Body of pancreas (tissue), 4 donors: ENCODE results near the gene C1R. TPM values are rescaled to one million over a fixed set of nuclear protein-coding genes. Genes with fewer than 3 reads are reported as not detected.
"Not testable (repeated sequence)": the region's sequence is repeated elsewhere in the genome, so short reads cannot be mapped to it uniquely, and the experiment has no call there.

ENCODE experiments used
- ATAC-seq: fragments of 150-250 bp; one replicate; pipeline ENCODE4 v1.9.1; 2016
- DNase-seq, 4 donors: peaks; one replicate each; pipeline ENCODE4 v3.0.0-alpha.2; 2019
- H3K27ac ChIP-seq, 4 donors: fragments of 200-600 bp; sonication (generic); 1 replicate in 3 of 4; 2 replicates in 1 of 4; pipeline versions ENCODE4 v1.5.1 to v1.6.1; 2016 to 2019; ENCODE audit warnings: mild to moderate bottlenecking in 1 of 4, mixed read lengths in 1 of 4, moderate library complexity in 1 of 4
- H3K27me3 ChIP-seq, 2 donors: fragments of 200-600 bp; sonication (generic); one replicate each; pipeline ENCODE4 v1.6.0; 2016; ENCODE audit warnings: mild to moderate bottlenecking in 1 of 2
- H3K36me3 ChIP-seq, 2 donors: fragments of 200-600 bp; sonication (generic); replicated peaks in 1 of 2; 2 replicates each; pipeline ENCODE4 v1.5.1; 2016; ENCODE audit warnings: low read depth in 2 of 2; ENCODE audit not compliant: insufficient read depth in 1 of 2
- H3K4me1 ChIP-seq: fragments of 200-600 bp; sonication (generic); one replicate; pipeline ENCODE4 v1.6.0; 2016
- H3K4me3 ChIP-seq, 2 donors: fragments of 200-600 bp; sonication (generic); 1 replicate in 1 of 2; 2 replicates in 1 of 2; pipeline ENCODE4 v1.5.1; 2016 to 2019
- H3K9me3 ChIP-seq, 3 donors: fragments of 200-600 bp; sonication (generic); 1 replicate in 2 of 3; 2 replicates in 1 of 3; pipeline ENCODE4 v1.5.1; 2016
- POLR2A ChIP-seq, 3 donors: fragments of 450-650 bp; IDR thresholded peaks; one replicate each; pipeline ENCODE4 v1.6.1; 2016; ENCODE audit warnings: antibody characterized with exemption in 3 of 3, mild to moderate bottlenecking in 2 of 3
- WGBS, 2 donors: methylation state at CpG; one replicate each; pipeline ENCODE4 v1.1.5; 2017; 5-methylcytosine and 5-hydroxymethylcytosine counted together
- intact Hi-C: fragments of 100-400 bp; cut with DNase I; formaldehyde crosslinking; loops from one replicate; pipeline ENCODE4 v1.15.1; 2023
- total RNA-seq, 2 donors: library from RNA; depleted of rRNA; stranded (reverse); fragments of >200 nt; gene quantifications; one replicate each; pipeline ENCODE4 v1.1.0, GENCODE V29; 2016
- TF ChIP-seq, protein P1 (sequence below), 7 experiments: fragments of 450-650 bp in 4 of 7; fragments of 200-600 bp in 3 of 7; sonication (generic) in 3 of 7; IDR thresholded peaks; one replicate each; pipeline ENCODE4 v1.5.1; 2016 to 2019; ENCODE audit warnings: antibody characterized with exemption in 7 of 7

C1R gene
- total RNA-seq, 2 donors from 2014 or later: 113 to 133 TPM

DNA sequence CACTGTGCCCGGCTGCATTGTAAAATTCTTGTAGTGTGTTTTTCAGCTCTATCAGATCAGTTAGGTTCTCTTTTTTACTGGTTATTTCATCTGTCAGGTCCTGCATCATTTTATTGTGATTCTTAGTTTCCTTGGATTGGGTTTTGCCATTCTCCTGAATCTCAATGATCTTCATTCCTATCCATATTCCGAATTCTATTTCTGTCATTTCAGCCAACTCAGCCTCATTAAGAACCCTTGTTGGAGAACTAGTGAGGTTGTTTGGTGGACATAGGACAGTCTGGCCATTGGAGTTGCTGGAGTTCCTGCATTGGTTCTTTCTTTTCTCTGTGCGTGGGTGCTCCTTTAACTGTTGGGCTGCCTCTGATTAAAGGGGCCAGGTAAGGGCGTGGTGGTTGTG lies 37.3 kb downstream of the C1R start:
- ATAC-seq (no peak), DNase-seq (no peak)
- intact Hi-C loops: no loop called here
- Histone ChIP-seq H3K27ac (no peak overlapping the region), H3K4me3 (no peak overlapping the region), H3K4me1 (peaks cover 11% of the 10 kb centered on the region), H3K9me3 (no peaks in the 10 kb centered on the region), H3K36me3 (no peaks in the 10 kb centered on the region), H3K27me3 (no peaks in the 10 kb centered on the region)
- TF ChIP-seq, protein P1, sequence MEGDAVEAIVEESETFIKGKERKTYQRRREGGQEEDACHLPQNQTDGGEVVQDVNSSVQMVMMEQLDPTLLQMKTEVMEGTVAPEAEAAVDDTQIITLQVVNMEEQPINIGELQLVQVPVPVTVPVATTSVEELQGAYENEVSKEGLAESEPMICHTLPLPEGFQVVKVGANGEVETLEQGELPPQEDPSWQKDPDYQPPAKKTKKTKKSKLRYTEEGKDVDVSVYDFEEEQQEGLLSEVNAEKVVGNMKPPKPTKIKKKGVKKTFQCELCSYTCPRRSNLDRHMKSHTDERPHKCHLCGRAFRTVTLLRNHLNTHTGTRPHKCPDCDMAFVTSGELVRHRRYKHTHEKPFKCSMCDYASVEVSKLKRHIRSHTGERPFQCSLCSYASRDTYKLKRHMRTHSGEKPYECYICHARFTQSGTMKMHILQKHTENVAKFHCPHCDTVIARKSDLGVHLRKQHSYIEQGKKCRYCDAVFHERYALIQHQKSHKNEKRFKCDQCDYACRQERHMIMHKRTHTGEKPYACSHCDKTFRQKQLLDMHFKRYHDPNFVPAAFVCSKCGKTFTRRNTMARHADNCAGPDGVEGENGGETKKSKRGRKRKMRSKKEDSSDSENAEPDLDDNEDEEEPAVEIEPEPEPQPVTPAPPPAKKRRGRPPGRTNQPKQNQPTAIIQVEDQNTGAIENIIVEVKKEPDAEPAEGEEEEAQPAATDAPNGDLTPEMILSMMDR (IDR thresholded peaks at IDR 0.05): no peak
- no peak for TF ChIP-seq POLR2A (IDR thresholded peaks at IDR 0.05)
- 67 to 73% methylated on average over 4 of the region's 4 CpGs for WGBS, 2 donors

DNA sequence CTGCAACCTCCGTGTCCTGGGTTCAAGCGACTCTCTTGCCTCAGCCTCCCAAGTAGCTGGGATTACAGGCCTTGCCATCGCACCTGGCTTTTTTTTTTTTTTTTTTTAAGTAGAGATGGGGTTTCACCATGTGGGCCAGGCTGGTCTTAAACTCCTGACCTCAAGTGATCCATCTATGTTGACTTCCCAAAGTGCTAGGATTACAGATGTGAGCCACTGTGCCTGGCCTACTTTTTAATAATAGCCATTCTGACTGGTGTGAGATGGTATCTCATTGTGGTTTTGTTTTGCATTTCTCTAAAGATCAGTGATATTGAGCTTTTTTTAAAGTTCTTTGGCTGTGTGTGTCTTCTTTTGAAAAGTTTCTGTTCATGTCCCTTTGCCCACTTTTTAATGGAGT lies 42.3 kb downstream of the C1R start:
- ATAC-seq: not testable (repeated sequence)

DNA sequence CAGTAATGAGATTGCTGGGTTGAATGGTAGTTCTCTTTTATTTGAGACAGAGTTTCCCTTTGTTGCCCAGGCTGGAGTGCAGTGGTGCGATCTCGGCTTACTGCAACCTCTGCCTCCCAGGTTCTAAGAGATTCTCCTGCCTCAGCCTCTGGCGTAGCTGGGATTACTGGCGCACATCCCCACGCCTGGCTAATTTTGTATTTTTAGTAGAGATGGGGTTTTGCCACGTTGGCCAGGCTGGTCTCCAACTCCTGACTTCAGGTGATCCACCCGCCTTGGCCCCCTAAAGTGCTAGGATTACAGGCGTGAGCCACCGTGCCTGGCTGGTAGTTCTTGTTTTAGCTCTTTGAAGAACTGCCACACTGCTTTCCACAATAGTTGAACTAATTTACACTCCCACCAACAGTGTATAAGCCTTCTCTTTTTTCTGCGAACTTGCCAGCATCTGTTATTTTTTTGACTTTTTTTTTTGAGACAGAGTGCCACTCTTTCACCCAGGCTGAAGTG lies 42.7 kb downstream of the C1R start:
- not testable (repeated sequence) for H3K36me3 ChIP-seq, H3K27ac ChIP-seq, H3K4me1 ChIP-seq, ATAC-seq, H3K4me3 ChIP-seq, DNase-seq, H3K9me3 ChIP-seq, H3K27me3 ChIP-seq
- intact Hi-C loops: loop anchor here (10.0 kb wide), 1 partner anchor 65 kb away; no protein-coding TSS in a partner anchor
- 83 to 84% methylated on average over 10 of the region's 10 CpGs for WGBS, 2 donors

More for the DNA sequence above, 42.3 kb downstream of the C1R start:
- not testable (repeated sequence) for DNase-seq, H3K4me3 ChIP-seq, H3K27ac ChIP-seq, H3K36me3 ChIP-seq, H3K4me1 ChIP-seq, H3K9me3 ChIP-seq, H3K27me3 ChIP-seq
- intact Hi-C loops: loop anchor here (10.0 kb wide), 1 partner anchor 65 kb away; no protein-coding TSS in a partner anchor
- 83 to 85% methylated on average over 3 of the region's 3 CpGs for WGBS, 2 donors

DNA sequence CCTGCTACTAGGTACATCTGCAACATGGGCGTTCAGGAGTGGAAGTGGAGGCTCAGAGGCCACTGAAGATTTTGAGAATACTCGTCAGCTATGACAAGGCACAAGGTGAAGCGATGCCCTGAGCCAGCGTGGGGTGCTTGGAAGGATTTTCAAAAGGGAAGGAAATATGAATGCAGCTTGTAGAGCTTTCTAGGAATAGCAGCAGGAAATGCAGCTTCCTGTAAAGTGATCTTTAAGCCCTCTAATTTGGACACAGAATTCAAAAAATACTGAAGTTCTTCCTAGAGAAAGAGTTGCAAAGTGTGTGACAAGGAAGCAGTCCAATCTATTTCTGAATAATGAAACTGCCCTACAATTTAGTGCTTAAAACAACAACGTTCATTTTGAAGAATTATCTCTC lies 44.9 kb downstream of the C1R start:
- WGBS, 2 donors: 43 to 56% methylated on average over 5 of the region's 5 CpGs
- intact Hi-C loops: loop anchor here (10.0 kb wide), 1 partner anchor 67 kb away; no protein-coding TSS in a partner anchor

DNA sequence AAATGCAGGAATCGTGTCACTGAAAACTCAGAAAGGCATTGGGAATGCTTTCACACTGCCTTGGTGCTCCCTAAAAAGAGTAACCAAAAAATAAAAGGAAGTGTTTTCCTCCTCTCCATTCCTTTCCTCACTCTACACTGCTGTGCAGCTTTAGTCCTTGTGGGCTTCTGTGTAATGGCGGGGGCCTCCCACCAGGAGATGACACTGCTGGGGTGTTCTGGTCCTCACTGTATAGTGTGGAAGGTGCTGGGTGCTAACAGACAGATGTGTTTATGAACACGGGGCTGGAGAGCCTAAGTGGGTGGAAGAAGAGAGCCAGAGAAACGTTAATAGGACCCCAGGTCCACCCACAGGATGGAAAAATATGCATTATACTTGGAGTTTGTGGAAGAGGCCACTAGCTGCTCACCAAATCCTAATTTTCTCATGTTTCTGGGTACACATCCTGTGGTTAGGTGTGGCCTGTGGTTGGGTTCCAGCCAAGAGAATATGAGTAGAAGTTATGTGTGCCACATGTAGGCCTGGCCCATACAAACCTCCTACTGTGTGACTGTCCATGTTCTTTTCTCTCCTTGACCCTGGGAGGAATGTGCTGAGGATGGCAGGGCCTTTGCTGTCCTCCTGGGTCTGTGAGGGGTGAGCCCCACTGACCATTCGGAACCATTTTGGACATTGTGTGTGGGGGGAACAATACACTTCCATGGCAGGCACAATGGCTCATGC lies 45.7 kb downstream of the C1R start:
- ATAC-seq (no peak), DNase-seq (no peak)
- no peak for TF ChIP-seq POLR2A (IDR thresholded peaks at IDR 0.05)
- TF ChIP-seq, protein P1 (IDR thresholded peaks at IDR 0.05): no peak
- no peaks in the 10 kb centered on the region for H3K27me3 ChIP-seq
- no peak overlapping the region for H3K27ac ChIP-seq
- H3K4me3 ChIP-seq: no peak overlapping the region
- no peaks in the 10 kb centered on the region for H3K4me1 ChIP-seq
- WGBS, 2 donors: 65 to 80% methylated on average over 4 to 5 of the region's 5 CpGs
- no peaks in the 10 kb centered on the region for H3K9me3 ChIP-seq
- H3K36me3 ChIP-seq: no peaks in the 10 kb centered on the region
- intact Hi-C loops: loop anchor here (10.0 kb wide), 1 partner anchor 68 kb away; no protein-coding TSS in a partner anchor

More for the DNA sequence above, 44.9 kb downstream of the C1R start:
- no peaks in the 10 kb centered on the region for H3K9me3 ChIP-seq
- H3K27ac ChIP-seq: no peak overlapping the region
- no peaks in the 10 kb centered on the region for H3K4me1 ChIP-seq
- no peaks in the 10 kb centered on the region for H3K27me3 ChIP-seq
- no peaks in the 10 kb centered on the region for H3K36me3 ChIP-seq
- DNase-seq: no peak
- H3K4me3 ChIP-seq: no peak overlapping the region
- ATAC-seq: no peak
- TF ChIP-seq, protein P1 (IDR thresholded peaks at IDR 0.05): no peak
- TF ChIP-seq POLR2A (IDR thresholded peaks at IDR 0.05): no peak
